ENCODE data around the gene DPH5.

Gene DPH5

GRCh38 chr1:100953960-100954730 lies 71.4 kb downstream of the DPH5 start:
- TF ChIP-seq REST (IDR thresholded peaks at IDR 0.05; ENCODE audit: insufficient read depth in 1 of 2, low read depth in 2 of 2, low read length in 2 of 2) (no peak), POLR2AphosphoS5 (IDR thresholded peaks at IDR 0.05; ENCODE audit: low read depth, low read length) (no peak), TAF1 (IDR thresholded peaks at IDR 0.05; ENCODE audit: borderline replicate concordance, insufficient read depth, low read length) (no peak), SIN3A (IDR thresholded peaks at IDR 0.05; ENCODE audit: borderline replicate concordance, insufficient read depth, low read length) (no peak), FOXP2 (optimal IDR thresholded peaks at IDR 0.05; ENCODE audit: borderline replicate concordance, extremely low read depth, extremely low read length, insufficient read depth) (no peak)

GRCh38 chr1:100952104-100952745 lies 73.4 kb downstream of the DPH5 start:
- TF ChIP-seq FOXP2 (optimal IDR thresholded peaks at IDR 0.05; ENCODE audit: borderline replicate concordance, extremely low read depth, extremely low read length, insufficient read depth), result no peak
- no peak for TF ChIP-seq REST (IDR thresholded peaks at IDR 0.05; ENCODE audit: insufficient read depth in 1 of 2, low read depth in 2 of 2, low read length in 2 of 2)
- TF ChIP-seq SIN3A (IDR thresholded peaks at IDR 0.05; ENCODE audit: borderline replicate concordance, insufficient read depth, low read length), result no peak
- no peak for TF ChIP-seq POLR2AphosphoS5 (IDR thresholded peaks at IDR 0.05; ENCODE audit: low read depth, low read length)
- no peak for TF ChIP-seq TAF1 (IDR thresholded peaks at IDR 0.05; ENCODE audit: borderline replicate concordance, insufficient read depth, low read length)

- no peak for TF ChIP-seq REST (IDR thresholded peaks at IDR 0.05; ENCODE audit: insufficient read depth in 1 of 2, low read depth in 2 of 2, low read length in 2 of 2)
- no peak for TF ChIP-seq TAF1 (IDR thresholded peaks at IDR 0.05; ENCODE audit: borderline replicate concordance, insufficient read depth, low read length)
Measured at GRCh38 chr1:100950781-100951180, 74.8 kb downstream of the DPH5 start.

- TF ChIP-seq FOXP2 (optimal IDR thresholded peaks at IDR 0.05; ENCODE audit: borderline replicate concordance, extremely low read depth, extremely low read length, insufficient read depth), result no peak
- TF ChIP-seq TAF1 (IDR thresholded peaks at IDR 0.05; ENCODE audit: borderline replicate concordance, insufficient read depth, low read length), result no peak
- no peak for TF ChIP-seq SIN3A (IDR thresholded peaks at IDR 0.05; ENCODE audit: borderline replicate concordance, insufficient read depth, low read length)
- TF ChIP-seq POLR2AphosphoS5 (IDR thresholded peaks at IDR 0.05; ENCODE audit: low read depth, low read length), result no peak
- no peak for TF ChIP-seq REST (IDR thresholded peaks at IDR 0.05; ENCODE audit: insufficient read depth in 1 of 2, low read depth in 2 of 2, low read length in 2 of 2)
Measured at GRCh38 chr1:100950337-100950736, 75.2 kb downstream of the DPH5 start.

Measured in PFSK-1 (cell line).